Tibial artery (tissue), 4 donors: ENCODE data around the gene RGPD5.
"Not testable (repeated sequence)": the region's sequence is repeated elsewhere in the genome, so short reads cannot be mapped to it uniquely, and the experiment has no call there.

Source experiments
- DNase-seq, 2 donors: peaks; one replicate each; pipeline ENCODE4 v3.0.0-alpha.2; 2019
- H3K27ac ChIP-seq, 2 donors: fragments of 200-600 bp; sonication (generic) in 1 of 2; 1 replicate in 1 of 2; 2 replicates in 1 of 2; pipeline ENCODE4 v1.5.1; 2018 to 2019; ENCODE audit warnings: mild to moderate bottlenecking in 1 of 2
- H3K27me3 ChIP-seq, 2 donors: fragments of 200-600 bp; sonication (generic) in 1 of 2; one replicate each; pipeline versions ENCODE4 v1.5.1 to v1.6.0; 2016 to 2019
- H3K36me3 ChIP-seq, 3 donors: fragments of 200-600 bp; sonication (generic) in 2 of 3; one replicate each; pipeline ENCODE4 v1.5.1; 2016 to 2019; ENCODE audit warnings: mild to moderate bottlenecking in 2 of 3
- H3K4me1 ChIP-seq, 4 donors: fragments of 200-600 bp; sonication (generic) in 2 of 4; 1 replicate in 3 of 4; 2 replicates in 1 of 4; pipeline ENCODE4 v1.5.1; 2016 to 2019
- H3K4me3 ChIP-seq, 2 donors: fragments of 200-600 bp; sonication (generic) in 1 of 2; 1 replicate in 1 of 2; 2 replicates in 1 of 2; pipeline ENCODE4 v1.5.1; 2018 to 2019; ENCODE audit warnings: mild to moderate bottlenecking in 2 of 2
- H3K9me3 ChIP-seq, 3 donors: fragments of 200-600 bp; sonication (generic) in 1 of 3; one replicate each; pipeline ENCODE4 v1.5.1; 2016 to 2019
- intact Hi-C: fragments of 100-400 bp; cut with DNase I; formaldehyde crosslinking; loops from one replicate; pipeline ENCODE4 v1.15.0; 2023; ENCODE audit warnings: low total_unique reads

RGPD5 gene

GRCh38 chr2:109791530-109792279 is 2.4 kb upstream of the RGPD5 start:
- H3K9me3 ChIP-seq, DNase-seq, H3K4me1 ChIP-seq, H3K4me3 ChIP-seq, H3K27ac ChIP-seq, H3K27me3 ChIP-seq, H3K36me3 ChIP-seq, intact Hi-C loops: not testable (repeated sequence)

GRCh38 chr2:109792659-109793058 is 1.4 kb upstream of the RGPD5 start:
- H3K27me3 ChIP-seq, H3K27ac ChIP-seq, H3K4me1 ChIP-seq, DNase-seq, H3K9me3 ChIP-seq, H3K36me3 ChIP-seq, intact Hi-C loops, H3K4me3 ChIP-seq: not testable (repeated sequence)

GRCh38 chr2:109871129-109871751 is 77.1 kb downstream of the RGPD5 start:
- H3K27ac ChIP-seq, H3K4me1 ChIP-seq, H3K9me3 ChIP-seq, DNase-seq, H3K4me3 ChIP-seq, intact Hi-C loops, H3K36me3 ChIP-seq, H3K27me3 ChIP-seq: not testable (repeated sequence)

- H3K36me3 ChIP-seq, intact Hi-C loops, H3K4me3 ChIP-seq, H3K4me1 ChIP-seq, H3K9me3 ChIP-seq, H3K27ac ChIP-seq, DNase-seq, H3K27me3 ChIP-seq: not testable (repeated sequence)
Observed at GRCh38 chr2:109876625-109877024, 82.5 kb downstream of the RGPD5 start.

- H3K4me1 ChIP-seq, H3K27me3 ChIP-seq, H3K36me3 ChIP-seq, H3K4me3 ChIP-seq, H3K27ac ChIP-seq, intact Hi-C loops, DNase-seq, H3K9me3 ChIP-seq: not testable (repeated sequence)
Observed at GRCh38 chr2:109882112-109882511, 88.0 kb downstream of the RGPD5 start.

- DNase-seq: not testable (repeated sequence)
Observed at GRCh38 chr2:109888414-109888813, 94.3 kb downstream of the RGPD5 start.

GRCh38 chr2:109889909-109890308 is 95.8 kb downstream of the RGPD5 start:
- H3K27ac ChIP-seq, intact Hi-C loops, H3K27me3 ChIP-seq, H3K4me3 ChIP-seq, DNase-seq, H3K36me3 ChIP-seq, H3K9me3 ChIP-seq, H3K4me1 ChIP-seq: not testable (repeated sequence)

More at GRCh38 chr2:109888414-109888813, 94.3 kb downstream of the RGPD5 start:
- H3K36me3 ChIP-seq, H3K9me3 ChIP-seq, H3K27me3 ChIP-seq, intact Hi-C loops, H3K4me3 ChIP-seq, H3K27ac ChIP-seq, H3K4me1 ChIP-seq: not testable (repeated sequence)

- DNase-seq, H3K9me3 ChIP-seq, intact Hi-C loops, H3K27me3 ChIP-seq, H3K4me1 ChIP-seq, H3K27ac ChIP-seq, H3K36me3 ChIP-seq, H3K4me3 ChIP-seq: not testable (repeated sequence)
Observed at GRCh38 chr2:109891024-109891423, 96.9 kb downstream of the RGPD5 start.

- H3K27ac ChIP-seq, H3K4me3 ChIP-seq, DNase-seq, intact Hi-C loops, H3K4me1 ChIP-seq, H3K36me3 ChIP-seq, H3K27me3 ChIP-seq, H3K9me3 ChIP-seq: not testable (repeated sequence)
Observed at GRCh38 chr2:109893736-109894135, 99.6 kb downstream of the RGPD5 start.

GRCh38 chr2:109894141-109894540 is 100.0 kb downstream of the RGPD5 start:
- DNase-seq, H3K9me3 ChIP-seq, H3K27me3 ChIP-seq, H3K4me3 ChIP-seq, intact Hi-C loops, H3K4me1 ChIP-seq, H3K27ac ChIP-seq, H3K36me3 ChIP-seq: not testable (repeated sequence)

GRCh38 chr2:109895090-109895869 is 101.2 kb downstream of the RGPD5 start:
- intact Hi-C loops, H3K36me3 ChIP-seq, H3K4me1 ChIP-seq, H3K9me3 ChIP-seq, H3K27ac ChIP-seq, H3K4me3 ChIP-seq, H3K27me3 ChIP-seq, DNase-seq: not testable (repeated sequence)

- H3K27me3 ChIP-seq, H3K4me3 ChIP-seq, H3K4me1 ChIP-seq, H3K27ac ChIP-seq, DNase-seq, H3K36me3 ChIP-seq, H3K9me3 ChIP-seq, intact Hi-C loops: not testable (repeated sequence)
Observed at GRCh38 chr2:109896212-109896611, 102.1 kb downstream of the RGPD5 start.

GRCh38 chr2:109897769-109898461 is 103.8 kb downstream of the RGPD5 start:
- H3K4me1 ChIP-seq, H3K27me3 ChIP-seq, DNase-seq, intact Hi-C loops, H3K27ac ChIP-seq, H3K4me3 ChIP-seq, H3K9me3 ChIP-seq, H3K36me3 ChIP-seq: not testable (repeated sequence)
